WTC11 (cell line): ENCODE measurements around the gene NOP9. TPM values are rescaled to one million over a fixed set of nuclear protein-coding genes. Genes with fewer than 3 reads are reported as not detected.

Experiments used
- ATAC-seq: fragments of 200-7000 bp; cut with Tn5 transposase; 2 replicates; pipeline ENCODE4 v1.10.0; 2021; ENCODE audit warnings: mild to moderate bottlenecking, moderate library complexity
- CTCF ChIA-PET: fragments of 300-600 bp; sonication (Branson Sonifier 250); formaldehyde crosslinking; loops from one replicate; lab custom pipeline; 2021; ENCODE audit warnings: antibody characterized with exemption; lab: Charles Lee
- POLR2A ChIA-PET: fragments of 350-600 bp; sonication (Branson Sonifier 250); formaldehyde crosslinking; loops from one replicate; lab custom pipeline; 2021; ENCODE audit warnings: antibody characterized with exemption; lab: Charles Lee
- DNase-seq: peaks from one replicate; pipeline ENCODE4 v3.0.0; 2021; ENCODE audit warnings: low spot score
- H3K27ac Mint-ChIP-seq: 2 replicates; pipeline ENCODE4 v1.8.0; 2021; ENCODE audit warnings: mixed read lengths
- H3K27me3 Mint-ChIP-seq: 2 replicates; pipeline ENCODE4 v1.8.0; 2021; ENCODE audit warnings: low read depth, mild to moderate bottlenecking, moderate library complexity, mixed read lengths
- H3K36me3 Mint-ChIP-seq: 2 replicates; pipeline ENCODE4 v1.8.0; 2021; ENCODE audit warnings: mixed read lengths
- H3K4me1 Mint-ChIP-seq: 2 replicates; pipeline ENCODE4 v1.8.0; 2022; ENCODE audit warnings: mixed read lengths
- H3K4me3 Mint-ChIP-seq: 2 replicates; pipeline ENCODE4 v1.8.0; 2021; ENCODE audit warnings: mild to moderate bottlenecking, moderate library complexity, mixed read lengths
- H3K9me3 Mint-ChIP-seq: 2 replicates; pipeline ENCODE4 v1.8.0; 2021; ENCODE audit warnings: mixed read lengths
- CBFB ChIP-seq: sonication (generic); formaldehyde crosslinking; IDR thresholded peaks from 2 replicates; pipeline ENCODE4 v1.8.1; 2022; ENCODE audit warnings: mild to moderate bottlenecking, low read depth, missing genetic modification reagents
- CREM ChIP-seq: sonication (generic); formaldehyde crosslinking; IDR thresholded peaks from 2 replicates; pipeline ENCODE4 v1.8.1; 2022; ENCODE audit warnings: mild to moderate bottlenecking, missing genetic modification reagents, moderate library complexity
- JAZF1 ChIP-seq: fragments of 250-450 bp; sonication (Bioruptor Pico); IDR thresholded peaks from 2 replicates; pipeline ENCODE4 v1.9.0; 2021; ENCODE audit warnings: moderate library complexity, mild to moderate bottlenecking, inconsistent platforms
- MXD4 ChIP-seq: fragments of 250-450 bp; sonication (Bioruptor Pico); IDR thresholded peaks from 2 replicates; pipeline ENCODE4 v1.8.0; 2021; ENCODE audit warnings: mild to moderate bottlenecking, moderate library complexity, borderline replicate concordance
- OVOL2 ChIP-seq: fragments of 250-450 bp; sonication (Bioruptor Pico); IDR thresholded peaks from 2 replicates; pipeline ENCODE4 v1.9.0; 2021; ENCODE audit warnings: mild to moderate bottlenecking, borderline replicate concordance
- ZNF219 ChIP-seq: sonication (generic); formaldehyde crosslinking; IDR thresholded peaks from 2 replicates; pipeline ENCODE4 v1.8.0; 2023; ENCODE audit warnings: missing genetic modification reagents, mild to moderate bottlenecking, borderline replicate concordance
- total RNA-seq: library from RNA; stranded (reverse); gene quantifications from 3 replicates; pipeline ENCODE4 v1.2.3, GENCODE V29; 2021
- TF ChIP-seq, protein P1 (sequence below): sonication (generic); formaldehyde crosslinking; IDR thresholded peaks from 2 replicates; pipeline ENCODE4 v1.8.1; 2023; ENCODE audit warnings: mild to moderate bottlenecking, missing genetic modification reagents, moderate library complexity
- TF ChIP-seq, protein P2 (sequence below): fragments of 250-450 bp; sonication (Bioruptor Pico); IDR thresholded peaks from 2 replicates; pipeline ENCODE4 v1.9.0; 2021; ENCODE audit warnings: mild to moderate bottlenecking, borderline replicate concordance
- TF ChIP-seq, protein P3 (sequence below): sonication (generic); formaldehyde crosslinking; IDR thresholded peaks from 2 replicates; pipeline ENCODE4 v1.8.1; 2022; ENCODE audit warnings: low read depth, mild to moderate bottlenecking, moderate library complexity, missing genetic modification reagents, borderline replicate concordance
- TF ChIP-seq, protein P4 (sequence below): fragments of 250-450 bp; sonication (Bioruptor Pico); conservative IDR thresholded peaks from 2 replicates; pipeline ENCODE4 v1.9.0; 2021; ENCODE audit warnings: mild to moderate bottlenecking
- TF ChIP-seq, protein P5 (sequence below): sonication (generic); formaldehyde crosslinking; conservative IDR thresholded peaks from 2 replicates; pipeline ENCODE4 v1.8.1; 2022; ENCODE audit warnings: mild to moderate bottlenecking, missing genetic modification reagents
- TF ChIP-seq, protein P6 (sequence below): fragments of 250-450 bp; sonication (Bioruptor Pico); IDR thresholded peaks from 2 replicates; pipeline ENCODE4 v1.9.0; 2021; ENCODE audit warnings: moderate library complexity, mild to moderate bottlenecking, inconsistent platforms, borderline replicate concordance

NOP9 gene
- total RNA-seq, 1 experiment from 2014 or later = 44.4 TPM

DNA sequence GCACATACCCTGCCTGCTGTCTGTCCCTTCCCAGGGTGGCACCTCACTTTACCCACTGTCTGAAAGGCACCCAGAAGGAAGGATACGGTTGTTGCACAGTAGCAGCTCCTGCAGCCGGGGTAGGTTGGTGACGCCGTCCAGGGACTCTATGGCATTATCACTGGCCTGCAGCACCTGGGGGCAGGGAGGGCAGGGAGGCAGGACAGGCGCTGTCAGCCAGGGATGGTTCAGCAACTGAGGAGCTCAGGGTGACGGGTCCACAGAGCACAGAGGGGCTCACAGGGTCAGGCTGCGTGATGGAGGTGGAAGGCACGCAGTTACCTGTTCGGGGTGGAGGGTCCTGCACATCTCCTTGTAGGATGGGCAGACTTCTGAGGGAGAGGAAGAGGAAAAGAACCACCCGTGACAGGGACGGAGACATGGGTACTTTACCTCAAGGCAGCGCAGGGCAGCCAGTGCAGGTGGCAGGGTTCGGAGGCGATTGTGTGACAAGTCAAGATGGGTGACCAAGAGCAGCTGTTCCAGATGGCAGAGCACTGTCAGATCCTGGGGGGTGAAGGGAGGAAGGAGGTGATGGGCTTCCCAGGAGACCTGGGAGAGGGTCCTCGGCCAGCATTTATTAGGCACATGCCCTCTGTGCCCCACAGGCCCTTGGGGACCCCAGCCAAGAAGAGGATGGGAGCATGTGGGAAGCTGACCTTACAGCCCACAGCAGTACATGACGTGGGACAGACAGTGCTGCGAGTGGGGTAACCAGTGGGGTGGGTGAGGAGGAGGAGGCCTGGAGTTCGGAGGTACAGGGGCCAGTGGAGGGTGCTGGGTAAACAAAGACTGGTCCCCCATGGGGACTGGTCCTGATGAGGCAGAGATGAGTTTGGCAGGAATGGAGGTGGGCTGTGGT lies 33.1 kb upstream of the NOP9 start:
- Mint-ChIP-seq H3K9me3 (no peaks in the 10 kb centered on the region), H3K4me3 (no peak overlapping the region), H3K4me1 (no peaks in the 10 kb centered on the region; the same call in 1 of the 2 replicates), H3K36me3 (peaks cover 4% of the 10 kb centered on the region; the same call in 1 of the 2 replicates), H3K27me3 (no peaks in the 10 kb centered on the region), H3K27ac (no peak overlapping the region)
- DNase-seq (no peak), ATAC-seq (no peak)
- ChIA-PET CTCF (interaction anchor here (2.2 kb wide), 1 partner anchor 24 kb away, joined by 12 read pairs; the partner anchor contains the start of gene TINF2), POLR2A (no interaction called here)
- no peak for TF ChIP-seq MXD4
- TF ChIP-seq OVOL2 (CRISPR knock-in tag) = no peak
- TF ChIP-seq JAZF1 (CRISPR knock-in tag) = no peak
- TF ChIP-seq, protein P1, sequence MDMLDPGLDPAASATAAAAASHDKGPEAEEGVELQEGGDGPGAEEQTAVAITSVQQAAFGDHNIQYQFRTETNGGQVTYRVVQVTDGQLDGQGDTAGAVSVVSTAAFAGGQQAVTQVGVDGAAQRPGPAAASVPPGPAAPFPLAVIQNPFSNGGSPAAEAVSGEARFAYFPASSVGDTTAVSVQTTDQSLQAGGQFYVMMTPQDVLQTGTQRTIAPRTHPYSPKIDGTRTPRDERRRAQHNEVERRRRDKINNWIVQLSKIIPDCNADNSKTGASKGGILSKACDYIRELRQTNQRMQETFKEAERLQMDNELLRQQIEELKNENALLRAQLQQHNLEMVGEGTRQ (CRISPR knock-in tag) = no peak
- TF ChIP-seq, protein P2, sequence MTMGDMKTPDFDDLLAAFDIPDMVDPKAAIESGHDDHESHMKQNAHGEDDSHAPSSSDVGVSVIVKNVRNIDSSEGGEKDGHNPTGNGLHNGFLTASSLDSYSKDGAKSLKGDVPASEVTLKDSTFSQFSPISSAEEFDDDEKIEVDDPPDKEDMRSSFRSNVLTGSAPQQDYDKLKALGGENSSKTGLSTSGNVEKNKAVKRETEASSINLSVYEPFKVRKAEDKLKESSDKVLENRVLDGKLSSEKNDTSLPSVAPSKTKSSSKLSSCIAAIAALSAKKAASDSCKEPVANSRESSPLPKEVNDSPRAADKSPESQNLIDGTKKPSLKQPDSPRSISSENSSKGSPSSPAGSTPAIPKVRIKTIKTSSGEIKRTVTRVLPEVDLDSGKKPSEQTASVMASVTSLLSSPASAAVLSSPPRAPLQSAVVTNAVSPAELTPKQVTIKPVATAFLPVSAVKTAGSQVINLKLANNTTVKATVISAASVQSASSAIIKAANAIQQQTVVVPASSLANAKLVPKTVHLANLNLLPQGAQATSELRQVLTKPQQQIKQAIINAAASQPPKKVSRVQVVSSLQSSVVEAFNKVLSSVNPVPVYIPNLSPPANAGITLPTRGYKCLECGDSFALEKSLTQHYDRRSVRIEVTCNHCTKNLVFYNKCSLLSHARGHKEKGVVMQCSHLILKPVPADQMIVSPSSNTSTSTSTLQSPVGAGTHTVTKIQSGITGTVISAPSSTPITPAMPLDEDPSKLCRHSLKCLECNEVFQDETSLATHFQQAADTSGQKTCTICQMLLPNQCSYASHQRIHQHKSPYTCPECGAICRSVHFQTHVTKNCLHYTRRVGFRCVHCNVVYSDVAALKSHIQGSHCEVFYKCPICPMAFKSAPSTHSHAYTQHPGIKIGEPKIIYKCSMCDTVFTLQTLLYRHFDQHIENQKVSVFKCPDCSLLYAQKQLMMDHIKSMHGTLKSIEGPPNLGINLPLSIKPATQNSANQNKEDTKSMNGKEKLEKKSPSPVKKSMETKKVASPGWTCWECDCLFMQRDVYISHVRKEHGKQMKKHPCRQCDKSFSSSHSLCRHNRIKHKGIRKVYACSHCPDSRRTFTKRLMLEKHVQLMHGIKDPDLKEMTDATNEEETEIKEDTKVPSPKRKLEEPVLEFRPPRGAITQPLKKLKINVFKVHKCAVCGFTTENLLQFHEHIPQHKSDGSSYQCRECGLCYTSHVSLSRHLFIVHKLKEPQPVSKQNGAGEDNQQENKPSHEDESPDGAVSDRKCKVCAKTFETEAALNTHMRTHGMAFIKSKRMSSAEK (CRISPR knock-in tag) = no peak
- TF ChIP-seq, protein P3, sequence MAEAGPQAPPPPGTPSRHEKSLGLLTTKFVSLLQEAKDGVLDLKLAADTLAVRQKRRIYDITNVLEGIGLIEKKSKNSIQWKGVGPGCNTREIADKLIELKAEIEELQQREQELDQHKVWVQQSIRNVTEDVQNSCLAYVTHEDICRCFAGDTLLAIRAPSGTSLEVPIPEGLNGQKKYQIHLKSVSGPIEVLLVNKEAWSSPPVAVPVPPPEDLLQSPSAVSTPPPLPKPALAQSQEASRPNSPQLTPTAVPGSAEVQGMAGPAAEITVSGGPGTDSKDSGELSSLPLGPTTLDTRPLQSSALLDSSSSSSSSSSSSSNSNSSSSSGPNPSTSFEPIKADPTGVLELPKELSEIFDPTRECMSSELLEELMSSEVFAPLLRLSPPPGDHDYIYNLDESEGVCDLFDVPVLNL (CRISPR knock-in tag) = no peak
- TF ChIP-seq CREM = no peak

DNA sequence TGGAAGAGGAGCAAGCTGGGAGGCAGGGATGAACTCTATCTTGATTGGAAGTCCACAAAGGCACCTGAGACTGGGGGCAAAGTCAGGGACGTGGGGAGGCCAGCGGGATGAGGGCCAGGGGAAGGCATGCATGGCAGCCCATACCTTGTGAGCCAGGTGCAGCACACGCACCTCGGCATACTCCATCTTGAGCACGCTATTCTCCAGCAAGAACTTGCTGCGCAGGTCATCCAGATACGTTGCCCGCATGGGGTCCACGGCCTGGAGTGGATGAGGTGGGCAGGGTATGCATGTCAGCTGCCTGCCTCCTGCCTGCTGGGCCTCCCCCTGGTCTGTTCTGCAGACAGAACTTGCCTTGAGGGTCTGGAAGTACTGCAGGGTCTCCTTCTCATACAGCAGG lies 32.1 kb upstream of the NOP9 start:
- ChIA-PET POLR2A (no interaction called here), CTCF (interaction anchor here (0.6 to 5.8 kb wide), 3 partner anchors 25 to 131 kb away, joined by 4 to 30 read pairs (median 12); partner anchors contain the start of genes CIDEB, NYNRIN and TINF2)
- Mint-ChIP-seq H3K4me3 (no peak overlapping the region), H3K36me3 (peaks cover 4% of the 10 kb centered on the region; the same call in 1 of the 2 replicates), H3K27me3 (no peaks in the 10 kb centered on the region), H3K4me1 (peaks cover 9% of the 10 kb centered on the region), H3K27ac (no peak overlapping the region), H3K9me3 (no peaks in the 10 kb centered on the region)
- ATAC-seq (no peak), DNase-seq (no peak)
- TF ChIP-seq ZNF219 (CRISPR knock-in tag) (no peak), CBFB (no peak), CREM (no peak)
- TF ChIP-seq, protein P4, sequence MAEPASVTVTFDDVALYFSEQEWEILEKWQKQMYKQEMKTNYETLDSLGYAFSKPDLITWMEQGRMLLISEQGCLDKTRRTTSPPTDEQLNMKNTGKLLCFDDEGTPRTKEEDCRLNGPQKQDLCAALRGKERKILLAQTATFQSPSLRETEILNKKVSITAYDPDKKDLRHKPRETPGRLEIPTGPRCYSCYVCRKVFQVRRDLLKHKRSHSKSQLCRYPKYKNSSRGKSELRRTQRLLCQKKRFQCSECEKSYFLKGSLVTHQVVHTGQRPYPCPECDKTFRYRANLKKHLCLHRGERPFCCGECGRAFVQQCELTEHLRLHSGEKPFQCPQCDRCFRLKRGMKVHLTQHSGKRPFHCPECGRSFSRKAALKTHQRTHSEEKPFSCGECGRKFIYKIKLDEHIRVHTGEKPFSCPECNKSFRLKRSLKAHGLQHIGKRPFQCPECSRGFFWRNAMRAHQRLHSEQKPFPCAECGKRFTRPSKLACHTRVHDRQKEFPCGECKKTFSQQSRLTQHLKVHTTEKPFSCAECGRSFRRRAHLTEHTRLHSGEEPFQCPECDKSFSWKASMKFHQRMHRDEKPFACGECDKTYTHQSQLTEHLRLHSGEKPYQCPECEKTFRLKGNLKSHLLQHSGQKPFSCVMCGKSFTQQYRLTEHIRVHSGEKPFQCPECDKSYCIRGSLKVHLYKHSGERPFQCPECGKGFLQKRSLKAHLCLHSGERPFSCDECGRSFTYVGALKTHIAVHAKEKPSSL (CRISPR knock-in tag) = no peak
- TF ChIP-seq, protein P5, sequence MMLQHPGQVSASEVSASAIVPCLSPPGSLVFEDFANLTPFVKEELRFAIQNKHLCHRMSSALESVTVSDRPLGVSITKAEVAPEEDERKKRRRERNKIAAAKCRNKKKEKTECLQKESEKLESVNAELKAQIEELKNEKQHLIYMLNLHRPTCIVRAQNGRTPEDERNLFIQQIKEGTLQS (CRISPR knock-in tag) = no peak
- TF ChIP-seq, protein P6, sequence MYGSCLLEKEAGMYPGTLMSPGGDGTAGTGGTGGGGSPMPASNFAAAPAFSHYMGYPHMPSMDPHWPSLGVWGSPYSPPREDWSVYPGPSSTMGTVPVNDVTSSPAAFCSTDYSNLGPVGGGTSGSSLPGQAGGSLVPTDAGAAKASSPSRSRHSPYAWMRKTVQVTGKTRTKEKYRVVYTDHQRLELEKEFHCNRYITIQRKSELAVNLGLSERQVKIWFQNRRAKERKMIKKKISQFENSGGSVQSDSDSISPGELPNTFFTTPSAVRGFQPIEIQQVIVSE = no peak
- TF ChIP-seq, all 79 proteins: peak for 0
